Stimulated activated naive CD8-positive, alpha-beta T cell treated with anti-CD3 and anti-CD28 coated beads, Interleukin-15, amount 100 ng/mL, for 72 hours (primary cell): ENCODE data around the gene AGPAT3.

Source experiments
- ATAC-seq: fragments of 150-1000 bp; cut with Tn5 transposase; 2 replicates; pipeline ENCODE4 v1.10.0; 2021; ENCODE audit warnings: mild to moderate bottlenecking, moderate library complexity
- DNase-seq, 2 donors: peaks; one replicate each; pipeline ENCODE4 v3.0.0; 2021 to 2022
- H3K27ac Mint-ChIP-seq, 2 donors: one replicate each; pipeline ENCODE4 v1.8.0; 2022; ENCODE audit warnings: mild to moderate bottlenecking in 2 of 2, mixed read lengths in 2 of 2, moderate library complexity in 2 of 2
- H3K27me3 Mint-ChIP-seq: one replicate; pipeline ENCODE4 v1.8.0; 2022; ENCODE audit warnings: mixed read lengths
- H3K4me1 Mint-ChIP-seq: one replicate; pipeline ENCODE4 v1.8.0; 2022; ENCODE audit warnings: mild to moderate bottlenecking, mixed read lengths
- H3K4me3 Mint-ChIP-seq, 2 donors: one replicate each; pipeline ENCODE4 v1.8.0; 2022; ENCODE audit warnings: mild to moderate bottlenecking in 2 of 2, mixed read lengths in 2 of 2, moderate library complexity in 1 of 2
- H3K9me3 Mint-ChIP-seq, 2 donors: one replicate each; pipeline ENCODE4 v1.8.0; 2022; ENCODE audit warnings: mixed read lengths in 2 of 2

AGPAT3 gene

DNA sequence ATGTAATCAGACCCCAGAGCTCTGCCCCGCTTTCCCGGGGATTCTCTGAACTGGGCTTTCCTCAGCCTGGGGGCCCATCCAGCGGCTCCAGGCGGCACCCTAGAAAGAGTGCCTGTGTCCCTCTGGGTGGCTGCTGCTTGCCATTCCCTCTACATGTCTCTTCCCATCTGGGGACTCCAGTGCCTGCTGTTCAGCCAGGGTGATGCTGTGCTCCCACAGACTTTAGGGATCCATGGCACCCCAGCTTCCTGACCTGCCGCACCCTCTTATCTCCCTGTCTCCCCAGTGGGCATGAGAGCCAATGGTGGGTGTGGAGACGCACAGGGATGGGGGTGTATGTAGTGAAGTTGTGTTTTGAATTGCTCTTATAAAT lies 163.2 kb downstream of the AGPAT3 start:
- Mint-ChIP-seq H3K4me1 (peaks cover 82% of the 10 kb centered on the region), H3K4me3 (no peak overlapping the region), H3K9me3 (peaks cover 0 to 6% of the 10 kb centered on the region in 2 donors), H3K27ac (no peak overlapping the region), H3K27me3 (no peaks in the 10 kb centered on the region)
- ATAC-seq (no peak), DNase-seq (no peak)

DNA sequence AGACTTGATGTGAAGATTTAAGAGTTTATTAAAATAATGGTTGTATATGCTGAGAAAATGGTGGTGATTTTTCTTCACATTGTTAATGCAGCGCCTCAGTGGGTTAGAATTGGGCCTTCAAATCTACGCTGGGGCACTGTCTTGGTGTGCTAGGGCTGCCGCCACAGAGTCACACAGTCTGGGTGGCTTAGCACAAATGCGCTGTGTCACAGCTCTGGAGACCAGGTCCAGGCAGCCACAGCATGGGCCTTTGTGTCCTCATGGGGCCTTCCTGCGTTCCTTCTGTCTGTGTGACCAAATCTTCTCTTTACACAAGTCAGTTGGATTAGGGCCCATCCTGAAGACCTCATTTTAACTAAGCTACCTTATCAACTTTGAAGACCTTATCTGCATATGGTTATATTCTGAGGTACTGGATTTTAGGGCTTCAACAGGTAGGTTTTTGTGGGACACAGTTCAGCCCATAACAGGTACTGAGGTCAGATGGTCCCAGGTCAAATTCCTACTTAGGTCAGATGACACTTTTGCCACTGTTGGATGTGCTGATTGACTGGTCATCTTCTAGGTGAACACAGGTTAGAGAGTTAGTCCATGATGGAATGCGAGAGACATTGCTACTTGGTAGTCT lies 164.6 kb downstream of the AGPAT3 start:
- DNase-seq (no peak), ATAC-seq (no peak)
- peaks cover 69% of the 10 kb centered on the region for H3K4me1 Mint-ChIP-seq
- H3K4me3 Mint-ChIP-seq = no peak overlapping the region
- no peak overlapping the region for H3K27ac Mint-ChIP-seq
- H3K27me3 Mint-ChIP-seq = no peaks in the 10 kb centered on the region
- peaks cover 0 to 6% of the 10 kb centered on the region in 2 donors for H3K9me3 Mint-ChIP-seq

DNA sequence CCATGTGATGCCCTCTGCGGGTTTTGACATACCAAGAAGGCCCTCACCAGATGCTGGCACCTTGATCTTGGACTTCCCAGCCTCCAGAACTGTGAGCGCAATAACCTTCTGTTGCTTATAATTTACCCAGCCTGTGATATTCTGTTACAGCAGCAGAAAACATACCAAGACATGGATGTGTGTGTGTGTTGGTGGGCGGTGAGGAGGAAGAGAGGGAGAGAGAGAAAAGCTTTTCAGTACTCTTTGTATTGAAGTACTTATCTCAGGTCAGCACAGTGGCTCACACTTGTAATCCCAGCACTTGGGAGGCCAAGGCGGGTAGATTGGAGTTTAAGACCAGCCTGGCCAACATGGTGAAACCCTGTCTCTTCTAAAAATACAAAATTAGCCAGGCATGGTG lies 170.2 kb downstream of the AGPAT3 start:
- no peaks in the 10 kb centered on the region for H3K27me3 Mint-ChIP-seq
- H3K4me3 Mint-ChIP-seq = no peak overlapping the region
- H3K4me1 Mint-ChIP-seq = peaks cover 14% of the 10 kb centered on the region
- ATAC-seq (no peak), DNase-seq (no peak)
- no peaks in the 10 kb centered on the region for H3K9me3 Mint-ChIP-seq
- no peak overlapping the region for H3K27ac Mint-ChIP-seq
